Endothelial cell of umbilical vein (primary cell): ENCODE results near the gene PPIP5K1.
"Not testable (repeated sequence)": the region's sequence is repeated elsewhere in the genome, so short reads cannot be mapped to it uniquely, and the experiment has no call there.

Experiments used
- CTCF ChIP-seq, 2 donors: IDR thresholded peaks; 1 replicate in 1 of 2; 2 replicates in 1 of 2; pipeline ENCODE4 v1.5.1; 2011; ENCODE audit warnings: low read length in 2 of 2, mild to moderate bottlenecking in 2 of 2, moderate library complexity in 2 of 2, control low read depth in 1 of 2, inconsistent platforms in 1 of 2, low read depth in 1 of 2; ENCODE audit not compliant: insufficient read depth in 1 of 2; ENCODE audit errors: extremely low read depth in 1 of 2
- EZH2 ChIP-seq: IDR thresholded peaks from 2 replicates; pipeline ENCODE4 v1.6.1; 2012; ENCODE audit warnings: borderline replicate concordance, low read depth, mild to moderate bottlenecking, moderate library complexity, low read length, inconsistent platforms; ENCODE audit not compliant: severe bottlenecking
- MAX ChIP-seq: IDR thresholded peaks from 2 replicates; pipeline ENCODE4 v1.6.1; 2011; ENCODE audit not compliant: insufficient read depth, insufficient read length
- MYC ChIP-seq: IDR thresholded peaks from one replicate; pipeline ENCODE4 v1.6.1; 2011; ENCODE audit warnings: mild to moderate bottlenecking, low read depth, low read length
- POLR2A ChIP-seq: IDR thresholded peaks from 2 replicates; pipeline ENCODE4 v1.6.1; 2012; ENCODE audit warnings: low read depth, mild to moderate bottlenecking, control low read depth, low read length
- POLR2AphosphoS5 ChIP-seq: IDR thresholded peaks from 2 replicates; pipeline ENCODE4 v1.6.1; 2012; ENCODE audit warnings: low read depth, mild to moderate bottlenecking, control low read depth, low read length, moderate library complexity; ENCODE audit not compliant: insufficient read depth

DNA sequence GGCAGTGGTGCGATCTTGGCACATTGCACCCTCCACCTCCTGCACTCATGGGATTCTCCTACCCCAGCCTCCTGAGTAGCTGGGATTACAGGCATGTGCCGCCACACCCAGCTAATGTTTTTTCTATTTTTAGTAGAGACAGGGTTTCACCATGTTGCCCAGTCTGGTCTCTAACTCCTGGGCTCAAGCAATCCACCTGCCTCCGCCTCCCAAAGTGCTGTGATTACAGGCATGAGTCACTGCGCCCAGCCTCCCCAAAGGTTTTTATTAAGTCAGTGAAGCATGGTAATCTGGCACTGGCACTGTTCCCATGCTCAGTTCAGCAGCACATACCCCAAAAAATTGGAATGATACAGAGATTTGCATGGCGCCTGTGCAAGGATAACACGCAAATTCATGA, 12.2 kb upstream of the PPIP5K1 start:
- not testable (repeated sequence) for TF ChIP-seq CTCF (IDR thresholded peaks at IDR 0.05; ENCODE audit: extremely low read depth in 1 of 2, insufficient read depth in 1 of 2, low read depth in 1 of 2, low read length in 2 of 2); POLR2AphosphoS5; MAX; EZH2; POLR2A; MYC
